Islet precursor cell (in vitro differentiated cells): ENCODE results near the gene STON2.
"Not testable (repeated sequence)": the region's sequence is repeated elsewhere in the genome, so short reads cannot be mapped to it uniquely, and the experiment has no call there.

Experiments used
- DNase-seq: peaks from one replicate; pipeline ENCODE4 v3.0.0-alpha.2; 2018

Gene STON2

GRCh38 chr14:81400202-81400678 lies at the start of gene STON2:
Gene STON2 (minus strand): TSS chr14:81400324. CDS start chr14:81398382, 1,942 bp downstream.
- DNase-seq = peak; percentile 87

- no peak for DNase-seq
Measured at GRCh38 chr14:81449576-81449975, 49.5 kb upstream of the STON2 start.

GRCh38 chr14:81449114-81449513 lies 49.0 kb upstream of the STON2 start:
- DNase-seq = no peak

- no peak for DNase-seq
Measured at GRCh38 chr14:81447021-81447764, 47.1 kb upstream of the STON2 start.

GRCh38 chr14:81446279-81447007 lies 46.3 kb upstream of the STON2 start:
- DNase-seq = no peak

- no peak for DNase-seq
Measured at GRCh38 chr14:81441626-81442134, 41.6 kb upstream of the STON2 start.

GRCh38 chr14:81440041-81440440 lies 39.9 kb upstream of the STON2 start:
- no peak for DNase-seq

GRCh38 chr14:81437244-81437643 lies 37.1 kb upstream of the STON2 start:
- no peak for DNase-seq

- DNase-seq = peak; percentile 90
Measured at GRCh38 chr14:81436296-81437138, 36.4 kb upstream of the STON2 start.

GRCh38 chr14:81435391-81436295 lies 35.5 kb upstream of the STON2 start:
- DNase-seq = peak; percentile 83

- DNase-seq = no peak
Measured at GRCh38 chr14:81435048-81435390, 34.9 kb upstream of the STON2 start.

GRCh38 chr14:81434230-81434629 lies 34.1 kb upstream of the STON2 start:
- no peak for DNase-seq

- DNase-seq = no peak
Measured at GRCh38 chr14:81433378-81433777, 33.3 kb upstream of the STON2 start.

- DNase-seq = no peak
Measured at GRCh38 chr14:81432219-81432661, 32.1 kb upstream of the STON2 start.

GRCh38 chr14:81430235-81430634 lies 30.1 kb upstream of the STON2 start:
- DNase-seq = no peak

GRCh38 chr14:81429749-81430148 lies 29.6 kb upstream of the STON2 start:
- not testable (repeated sequence) for DNase-seq

GRCh38 chr14:81429028-81429427 lies 28.9 kb upstream of the STON2 start:
- DNase-seq = no peak

GRCh38 chr14:81427348-81428058 lies 27.4 kb upstream of the STON2 start:
- peak; percentile 74 for DNase-seq

GRCh38 chr14:81423504-81423903 lies 23.4 kb upstream of the STON2 start:
- DNase-seq = no peak

GRCh38 chr14:81418057-81418790 lies 18.1 kb upstream of the STON2 start:
- no peak for DNase-seq

GRCh38 chr14:81416981-81417380 lies 16.9 kb upstream of the STON2 start:
- no peak for DNase-seq
